Kidney (tissue), 14 donors: ENCODE measurements around the gene CACNA2D1. TPM values are rescaled to one million over a fixed set of nuclear protein-coding genes. Genes with fewer than 3 reads are reported as not detected.

Experiments
- DNase-seq, 5 donors: peaks; one replicate each; pipeline ENCODE4 v3.0.0-alpha.2; 2013 to 2020
- FAIRE-seq: peaks from 2 replicates; lab custom pipeline; 2012; peaks lifted over from hg19 to GRCh38; lab: Jason Lieb, UNC
- H3K27ac ChIP-seq, 2 donors: one replicate each; pipeline ENCODE4 v1.7.0; 2013; ENCODE audit warnings: low read depth in 2 of 2, low read length in 2 of 2, inconsistent platforms in 1 of 2
- H3K27me3 ChIP-seq: one replicate; pipeline ENCODE4 v1.7.1; 2013; ENCODE audit warnings: low read length, inconsistent platforms; ENCODE audit not compliant: control insufficient read depth, insufficient read depth
- H3K36me3 ChIP-seq, 3 donors: one replicate each; pipeline versions ENCODE4 v1.7.0 to v1.7.1; 2013; ENCODE audit warnings: low read length in 3 of 3, control low read depth in 1 of 3, inconsistent platforms in 1 of 3; ENCODE audit not compliant: insufficient read depth in 3 of 3, control insufficient read depth in 2 of 3
- H3K4me1 ChIP-seq, 3 donors: one replicate each; pipeline versions ENCODE4 v1.7.0 to v1.7.1; 2013; ENCODE audit warnings: low read length in 3 of 3, inconsistent platforms in 1 of 3, low read depth in 1 of 3; ENCODE audit not compliant: control insufficient read depth in 2 of 3, insufficient read depth in 2 of 3
- H3K4me3 ChIP-seq, 3 donors: one replicate each; pipeline versions ENCODE4 v1.7.0 to v1.8.1; 2013; ENCODE audit warnings: low read length in 3 of 3, control low read depth in 1 of 3, inconsistent platforms in 1 of 3
- H3K9ac ChIP-seq, 3 donors: one replicate each; pipeline versions ENCODE4 v1.7.0 to v1.7.1; 2013; ENCODE audit warnings: low read length in 3 of 3, control low read depth in 1 of 3, inconsistent platforms in 1 of 3
- H3K9me3 ChIP-seq, 3 donors: one replicate each; pipeline versions ENCODE4 v1.7.0 to v1.7.1; 2013; ENCODE audit warnings: low read length in 3 of 3, control low read depth in 1 of 3, inconsistent platforms in 1 of 3; ENCODE audit not compliant: control insufficient read depth in 2 of 3, insufficient read depth in 1 of 3
- CTCF ChIP-seq: IDR thresholded peaks from 3 replicates; pipeline ENCODE4 v1.5.1; 2012; ENCODE audit warnings: mild to moderate bottlenecking, moderate library complexity, borderline replicate concordance; ENCODE audit not compliant: insufficient read depth; ENCODE audit errors: extremely low read depth
- intact Hi-C: fragments of 100-400 bp; cut with DNase I; formaldehyde crosslinking; loops from one replicate; pipeline ENCODE4 v1.11.1; 2022
- polyA plus RNA-seq: library from polyadenylated mRNA; stranded (reverse); fragments of 350-450 nt; fragmentation: Illumina TruSeq; extraction: RNeasy Lipid Tissue Mini Kit (QIAGEN cat#74804); gene quantifications from one replicate; pipeline ENCODE4 v1.2.3, GENCODE V29; 2014; ENCODE audit warnings: low read depth, low replicate concordance; ENCODE audit not compliant: insufficient read depth
- total RNA-seq: library from RNA; stranded (reverse); fragmentation: NEBNext Ultra II Directional; extraction: Animal tissue kit (Norgen Biotek cat#: 25700); gene quantifications from one replicate; pipeline ENCODE4 v1.2.1, GENCODE V29; 2021
- donor health status: control.
- donor health status: control.
- donor health status: control.
- donor health status: control.
- donor health status: control.
- donor health status: DM: yes; HTN: yes; CAD: no.
- donor health status: Normal renal cell carcinoma (clear cell type).

CACNA2D1 gene
- total and polyA plus RNA-seq, 2 donors from 2014 or later: 3.5 to 18.3 TPM

GRCh38 chr7:82175319-82175718 lies 268.3 kb downstream of the CACNA2D1 start:
- TF ChIP-seq CTCF: no peak
- Histone ChIP-seq H3K4me1 (no peaks in the 10 kb centered on the region), H3K9ac (no peak overlapping the region), H3K9me3 (no peaks in the 10 kb centered on the region), H3K36me3 (no peaks in the 10 kb centered on the region), H3K4me3 (no peak overlapping the region), H3K27me3 (no peaks in the 10 kb centered on the region), H3K27ac (no peak overlapping the region)
- intact Hi-C loops: no loop called here
- no peak for FAIRE-seq
- DNase-seq: no peak

GRCh38 chr7:82173400-82174021 lies 270.1 kb downstream of the CACNA2D1 start:
- TF ChIP-seq CTCF: no peak
- intact Hi-C loops: no loop called here
- FAIRE-seq: no peak
- Histone ChIP-seq H3K36me3 (no peaks in the 10 kb centered on the region), H3K9ac (no peak overlapping the region), H3K4me3 (no peak overlapping the region), H3K27ac (no peak overlapping the region), H3K4me1 (no peaks in the 10 kb centered on the region), H3K9me3 (no peaks in the 10 kb centered on the region), H3K27me3 (no peaks in the 10 kb centered on the region)
- DNase-seq: no peak

GRCh38 chr7:82172881-82173280 lies 270.7 kb downstream of the CACNA2D1 start:
- H3K4me1 ChIP-seq: no peaks in the 10 kb centered on the region
- no peak overlapping the region for H3K4me3 ChIP-seq
- H3K36me3 ChIP-seq: no peaks in the 10 kb centered on the region
- no peak overlapping the region for H3K9ac ChIP-seq
- no peak overlapping the region for H3K27ac ChIP-seq
- FAIRE-seq (no peak), DNase-seq (no peak)
- no peak for TF ChIP-seq CTCF
- H3K27me3 ChIP-seq: no peaks in the 10 kb centered on the region
- no peaks in the 10 kb centered on the region for H3K9me3 ChIP-seq
- intact Hi-C loops: no loop called here

- Histone ChIP-seq H3K9me3 (no peaks in the 10 kb centered on the region), H3K27ac (no peak overlapping the region), H3K4me3 (no peak overlapping the region), H3K4me1 (no peaks in the 10 kb centered on the region), H3K27me3 (no peaks in the 10 kb centered on the region), H3K36me3 (no peaks in the 10 kb centered on the region), H3K9ac (no peak overlapping the region)
- DNase-seq (no peak), FAIRE-seq (no peak)
- intact Hi-C loops: no loop called here
- TF ChIP-seq CTCF: no peak
Observed at GRCh38 chr7:82172017-82172416, 271.6 kb downstream of the CACNA2D1 start.
